ENCODE data around the gene ARID3A. TPM values are rescaled to one million over a fixed set of nuclear protein-coding genes. Genes with fewer than 3 reads are reported as not detected.
"Not testable (repeated sequence)": the region's sequence is repeated elsewhere in the genome, so short reads cannot be mapped to it uniquely, and the experiment has no call there.

Gene ARID3A
- total and polyA plus RNA-seq, 4 donors, result 7.7 to 29.7 (median 19.8) TPM

- WGBS, 2 donors, result 84 to 90% methylated on average over 55 of the region's 55 CpGs
- Histone ChIP-seq H3K27ac (ENCODE audit: low read depth in 1 of 2, low read length in 1 of 2) (no peak overlapping the region), H3K4me1 (ENCODE audit: control insufficient read depth in 5 of 5, insufficient read depth in 5 of 5, low read length in 5 of 5) (peaks cover 0 to 44% (median 10%) of the 10 kb centered on the region in 5 donors), H3K9ac (ENCODE audit: insufficient read depth in 1 of 2, low read length in 2 of 2) (peak overlapping the region in 1 of 2 donors; percentile 25), H3K27me3 (ENCODE audit: control insufficient read depth in 3 of 3, insufficient read depth in 3 of 3, low read length in 2 of 3) (no peaks in the 10 kb centered on the region), H3K4me3 (no peak overlapping the region), H3K9me3 (ENCODE audit: control insufficient read depth in 4 of 4, insufficient read depth in 3 of 4, low read length in 3 of 4) (no peaks in the 10 kb centered on the region), H3K36me3 (ENCODE audit: control insufficient read depth in 4 of 4, insufficient read depth in 4 of 4, low read length in 4 of 4) (peaks cover 0 to 3% (median under 1%) of the 10 kb centered on the region in 4 donors)
- peak in 2 of 3 donors; percentile 50 to 61 for DNase-seq
- ATAC-seq (ENCODE audit: insufficient read depth, low FRiP score), result no peak
- TF ChIP-seq, protein P1, sequence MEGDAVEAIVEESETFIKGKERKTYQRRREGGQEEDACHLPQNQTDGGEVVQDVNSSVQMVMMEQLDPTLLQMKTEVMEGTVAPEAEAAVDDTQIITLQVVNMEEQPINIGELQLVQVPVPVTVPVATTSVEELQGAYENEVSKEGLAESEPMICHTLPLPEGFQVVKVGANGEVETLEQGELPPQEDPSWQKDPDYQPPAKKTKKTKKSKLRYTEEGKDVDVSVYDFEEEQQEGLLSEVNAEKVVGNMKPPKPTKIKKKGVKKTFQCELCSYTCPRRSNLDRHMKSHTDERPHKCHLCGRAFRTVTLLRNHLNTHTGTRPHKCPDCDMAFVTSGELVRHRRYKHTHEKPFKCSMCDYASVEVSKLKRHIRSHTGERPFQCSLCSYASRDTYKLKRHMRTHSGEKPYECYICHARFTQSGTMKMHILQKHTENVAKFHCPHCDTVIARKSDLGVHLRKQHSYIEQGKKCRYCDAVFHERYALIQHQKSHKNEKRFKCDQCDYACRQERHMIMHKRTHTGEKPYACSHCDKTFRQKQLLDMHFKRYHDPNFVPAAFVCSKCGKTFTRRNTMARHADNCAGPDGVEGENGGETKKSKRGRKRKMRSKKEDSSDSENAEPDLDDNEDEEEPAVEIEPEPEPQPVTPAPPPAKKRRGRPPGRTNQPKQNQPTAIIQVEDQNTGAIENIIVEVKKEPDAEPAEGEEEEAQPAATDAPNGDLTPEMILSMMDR (IDR thresholded peaks at IDR 0.05; ENCODE audit: control extremely low read depth, extremely low read depth), result no peak
These were observed 30.2 kb downstream of the ARID3A start for GRCh38 chr19:955803-956765.

GRCh38 chr19:956766-957440 lies 31.1 kb downstream of the ARID3A start:
- 68 to 75% methylated on average over 27 of the region's 27 CpGs for WGBS, 2 donors
- Histone ChIP-seq H3K27ac (ENCODE audit: low read depth in 1 of 2, low read length in 1 of 2) (no peak overlapping the region), H3K36me3 (ENCODE audit: control insufficient read depth in 4 of 4, insufficient read depth in 4 of 4, low read length in 4 of 4) (peaks cover 0 to 3% (median under 1%) of the 10 kb centered on the region in 4 donors), H3K4me3 (no peak overlapping the region), H3K27me3 (ENCODE audit: control insufficient read depth in 3 of 3, insufficient read depth in 3 of 3, low read length in 2 of 3) (no peaks in the 10 kb centered on the region), H3K9ac (ENCODE audit: insufficient read depth in 1 of 2, low read length in 2 of 2) (peak overlapping the region in 1 of 2 donors; percentile 25), H3K9me3 (ENCODE audit: control insufficient read depth in 4 of 4, insufficient read depth in 3 of 4, low read length in 3 of 4) (no peaks in the 10 kb centered on the region), H3K4me1 (ENCODE audit: control insufficient read depth in 5 of 5, insufficient read depth in 5 of 5, low read length in 5 of 5) (peaks cover 0 to 48% (median 13%) of the 10 kb centered on the region in 5 donors)
- TF ChIP-seq, protein P1 (IDR thresholded peaks at IDR 0.05; ENCODE audit: control extremely low read depth, extremely low read depth), result no peak
- ATAC-seq (ENCODE audit: insufficient read depth, low FRiP score), result no peak
- peak; percentile 69 to 78 (median 73) for DNase-seq

DNA sequence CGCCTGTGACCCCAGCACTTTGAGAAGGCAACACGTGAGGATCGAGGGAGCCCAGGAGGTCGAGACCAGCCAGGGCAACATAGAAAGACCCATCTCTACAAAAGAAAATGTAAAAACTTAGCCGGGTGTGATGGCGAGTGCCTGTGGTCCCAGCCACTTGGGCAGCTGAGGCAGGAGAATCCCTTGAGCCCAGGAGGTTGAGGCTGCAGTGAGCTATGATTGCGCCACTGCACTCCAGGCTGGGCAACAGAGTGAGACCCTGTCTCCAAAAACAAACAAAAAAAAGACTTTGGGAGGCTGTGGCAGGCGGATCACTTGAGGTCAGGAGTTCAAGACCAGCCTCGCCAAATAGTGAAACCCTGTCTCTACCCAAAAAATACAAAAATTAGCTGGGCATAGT lies 31.7 kb downstream of the ARID3A start:
- H3K9ac ChIP-seq (ENCODE audit: insufficient read depth in 1 of 2, low read length in 2 of 2); H3K4me3 ChIP-seq; H3K36me3 ChIP-seq (ENCODE audit: control insufficient read depth in 4 of 4, insufficient read depth in 4 of 4, low read length in 4 of 4); DNase-seq; ATAC-seq (ENCODE audit: insufficient read depth, low FRiP score); H3K27ac ChIP-seq (ENCODE audit: low read depth in 1 of 2, low read length in 1 of 2); H3K9me3 ChIP-seq (ENCODE audit: control insufficient read depth in 4 of 4, insufficient read depth in 3 of 4, low read length in 3 of 4); H3K27me3 ChIP-seq (ENCODE audit: control insufficient read depth in 3 of 3, insufficient read depth in 3 of 3, low read length in 2 of 3): not testable (repeated sequence)
- WGBS, 2 donors, result 96% methylated on average over 9 of the region's 9 CpGs
- peaks cover 0 to 48% (median 13%) of the 10 kb centered on the region in 5 donors for H3K4me1 ChIP-seq (ENCODE audit: control insufficient read depth in 5 of 5, insufficient read depth in 5 of 5, low read length in 5 of 5)

Measured in lung (tissue), 12 donors.